OCI-LY7 (cell line): Measurements from ENCODE around the gene ANKRD52. TPM values are rescaled to one million over a fixed set of nuclear protein-coding genes. Genes with fewer than 3 reads are reported as not detected.
"Not testable (repeated sequence)": the region's sequence is repeated elsewhere in the genome, so short reads cannot be mapped to it uniquely, and the experiment has no call there.

ENCODE experiments used
- BruUV-seq: library from RNA; stranded (reverse); fragments of 400-500 nt; replicated peaks from 2 replicates; lab custom pipeline; 2021; lab: Mats Ljungman, UMichigan
- CTCF ChIA-PET: fragments of 300-600 bp; sonication (Branson Sonifier 250); formaldehyde crosslinking; loops from one replicate; lab custom pipeline; 2022; ENCODE audit warnings: antibody characterized with exemption; ENCODE audit not compliant: unreplicated experiment; lab: Charles Lee
- POLR2A ChIA-PET: fragments of 300-600 bp; sonication (Branson Sonifier 250); formaldehyde crosslinking; loops from one replicate; lab custom pipeline; 2022; ENCODE audit warnings: antibody characterized with exemption; lab: Charles Lee
- DNase-seq: peaks from one replicate; pipeline ENCODE4 v3.0.0-alpha.2; 2015; ENCODE audit warnings: low spot score
- H2AFZ ChIP-seq: fragments of 200-600 bp; sonication (generic), shearing (Covaris generic); 2 replicates; pipeline ENCODE4 v1.6.1; 2014; ENCODE audit warnings: mild to moderate bottlenecking, antibody characterized with exemption, low read length, moderate library complexity
- H3K27ac ChIP-seq: fragments of 200-600 bp; sonication (generic); 2 replicates; pipeline ENCODE4 v1.5.1; 2014; ENCODE audit warnings: mixed run types, low read depth, mild to moderate bottlenecking, moderate library complexity, low read length, inconsistent platforms; ENCODE audit not compliant: poor library complexity, severe bottlenecking
- H3K36me3 ChIP-seq: fragments of 200-600 bp; sonication (generic); 2 replicates; pipeline ENCODE4 v1.6.1; 2014; ENCODE audit warnings: mild to moderate bottlenecking, antibody characterized with exemption, low read length, moderate library complexity, mixed read lengths; ENCODE audit not compliant: insufficient read depth
- H3K4me1 ChIP-seq: fragments of 200-600 bp; sonication (generic); 2 replicates; pipeline ENCODE4 v1.5.1; 2014; ENCODE audit warnings: mild to moderate bottlenecking, low read length; ENCODE audit not compliant: insufficient read depth, poor library complexity, severe bottlenecking
- H3K4me2 ChIP-seq: fragments of 200-600 bp; sonication (generic); 2 replicates; pipeline ENCODE4 v1.6.1; 2014; ENCODE audit warnings: mild to moderate bottlenecking, low read length
- H3K4me3 ChIP-seq: fragments of 200-600 bp; sonication (generic); 2 replicates; pipeline ENCODE4 v1.5.1; 2014; ENCODE audit warnings: mild to moderate bottlenecking, low read depth, low read length; ENCODE audit not compliant: poor library complexity, severe bottlenecking
- H3K79me2 ChIP-seq: fragments of 200-600 bp; sonication (generic); 2 replicates; pipeline ENCODE4 v1.6.1; 2016; ENCODE audit warnings: low read depth, mild to moderate bottlenecking, low read length, moderate library complexity, mixed read lengths; ENCODE audit not compliant: insufficient read depth
- H3K9me2 ChIP-seq: fragments of 200-600 bp; sonication (generic); 2 replicates; pipeline ENCODE4 v1.6.1; 2016; ENCODE audit warnings: mild to moderate bottlenecking, low read length, mixed read lengths; ENCODE audit not compliant: insufficient read depth
- H3K9me3 ChIP-seq: fragments of 200-600 bp; sonication (generic); 2 replicates; pipeline ENCODE4 v1.6.1; 2014; ENCODE audit warnings: mild to moderate bottlenecking, mixed run types, low read length, mixed read lengths
- H4K20me1 ChIP-seq: fragments of 200-600 bp; sonication (generic); 2 replicates; pipeline ENCODE4 v1.6.1; 2014; ENCODE audit warnings: mild to moderate bottlenecking, antibody characterized with exemption, low read length, moderate library complexity, mixed read lengths; ENCODE audit not compliant: insufficient read depth
- CTCF ChIP-seq: fragments of 200-600 bp; sonication (generic); conservative IDR thresholded peaks from 2 replicates; pipeline ENCODE4 v1.5.1; 2014; ENCODE audit warnings: mild to moderate bottlenecking, antibody characterized with exemption, low read length, moderate library complexity, mixed read lengths
- EZH2phosphoT487 ChIP-seq: fragments of 200-600 bp; sonication (generic); IDR thresholded peaks from 2 replicates; pipeline ENCODE4 v1.6.1; 2018; ENCODE audit warnings: low read depth, borderline replicate concordance, mild to moderate bottlenecking, mixed run types, antibody characterized with exemption, low read length, moderate library complexity, mixed read lengths
- intact Hi-C: fragments of 100-400 bp; cut with micrococcal nuclease; formaldehyde crosslinking; loops from one replicate; pipeline ENCODE4 v1.10.0; 2022; ENCODE audit not compliant: unreplicated experiment
- total RNA-seq, 2 experiments: library from RNA; depleted of rRNA in 1 of 2; stranded (reverse); fragments of >200 nt in 1 of 2; shearing (Covaris generic) in 1 of 2; gene quantifications; 2 replicates each; pipeline ENCODE4 v1.2.3, GENCODE V29; 2014 to 2022

ANKRD52 gene
- total RNA-seq, 2 experiments from 2014 or later = 11.7 to 35.0 TPM

GRCh38 chr12:56286044-56286830, 28.1 kb upstream of the ANKRD52 start:
- Histone ChIP-seq H3K9me2 (no peaks in the 10 kb centered on the region), H2AFZ (no peak overlapping the region), H3K4me1 (peaks cover under 1% of the 10 kb centered on the region), H4K20me1 (no peaks in the 10 kb centered on the region), H3K9me3 (no peaks in the 10 kb centered on the region), H3K4me3 (no peak overlapping the region), H3K36me3 (peaks cover 94% of the 10 kb centered on the region), H3K79me2 (peaks cover 42% of the 10 kb centered on the region), H3K27ac (no peak overlapping the region), H3K4me2 (no peak overlapping the region)
- no peak for DNase-seq
- POLR2A ChIA-PET = interaction anchor here (0.6 to 1.0 kb wide), 3 partner anchors 12 to 151 kb away, joined by 3 to 4 read pairs (median 4); no protein-coding TSS in a partner anchor
- CTCF ChIA-PET = no interaction called here
- BruUV-seq = TSS peak; percentile 46
- TF ChIP-seq EZH2phosphoT487 = no peak
- no peak for TF ChIP-seq CTCF
- intact Hi-C loops = no loop called here

- CTCF ChIA-PET = interaction anchor here (0.6 kb wide), 1 partner anchor 188 kb away, joined by 3 read pairs; no protein-coding TSS in a partner anchor
- H3K36me3 ChIP-seq = peaks cover 94% of the 10 kb centered on the region
- POLR2A ChIA-PET = not testable (repeated sequence)
Measured at GRCh38 chr12:56284263-56284662, 26.1 kb upstream of the ANKRD52 start.

GRCh38 chr12:56282579-56282978, 24.4 kb upstream of the ANKRD52 start:
- Histone ChIP-seq H3K79me2 (peaks cover 12% of the 10 kb centered on the region; the same call in 1 of the 2 replicates), H3K36me3 (peaks cover 95% of the 10 kb centered on the region), H3K4me3 (no peak overlapping the region), H3K9me3 (no peaks in the 10 kb centered on the region), H3K9me2 (no peaks in the 10 kb centered on the region), H4K20me1 (no peaks in the 10 kb centered on the region), H3K4me1 (no peaks in the 10 kb centered on the region), H2AFZ (no peak overlapping the region), H3K27ac (no peak overlapping the region), H3K4me2 (no peak overlapping the region)
- BruUV-seq = no TSS peak
- ChIA-PET POLR2A (no interaction called here), CTCF (no interaction called here)
- intact Hi-C loops = no loop called here
- DNase-seq = no peak
- no peak for TF ChIP-seq EZH2phosphoT487

More at GRCh38 chr12:56284263-56284662, 26.1 kb upstream of the ANKRD52 start:
- BruUV-seq, H3K27ac ChIP-seq, intact Hi-C loops, H3K4me1 ChIP-seq, H3K4me3 ChIP-seq, DNase-seq, H2AFZ ChIP-seq, H3K9me2 ChIP-seq, H3K9me3 ChIP-seq, H4K20me1 ChIP-seq, H3K4me2 ChIP-seq: not testable (repeated sequence)
- H3K79me2 ChIP-seq = peaks cover 28% of the 10 kb centered on the region
